GM11168 (cell line): ENCODE measurements around the gene TOPBP1.
"Not testable (repeated sequence)": the region's sequence is repeated elsewhere in the genome, so short reads cannot be mapped to it uniquely, and the experiment has no call there.

Source experiments
- in situ Hi-C: fragments of 300-500 bp; cut with MboI; formaldehyde crosslinking; loops from one replicate; pipeline ENCODE4 v1.12.0; 2022; ENCODE audit warnings: low sequenced_read_pairs; ENCODE audit not compliant: unreplicated experiment

TOPBP1 gene

DNA sequence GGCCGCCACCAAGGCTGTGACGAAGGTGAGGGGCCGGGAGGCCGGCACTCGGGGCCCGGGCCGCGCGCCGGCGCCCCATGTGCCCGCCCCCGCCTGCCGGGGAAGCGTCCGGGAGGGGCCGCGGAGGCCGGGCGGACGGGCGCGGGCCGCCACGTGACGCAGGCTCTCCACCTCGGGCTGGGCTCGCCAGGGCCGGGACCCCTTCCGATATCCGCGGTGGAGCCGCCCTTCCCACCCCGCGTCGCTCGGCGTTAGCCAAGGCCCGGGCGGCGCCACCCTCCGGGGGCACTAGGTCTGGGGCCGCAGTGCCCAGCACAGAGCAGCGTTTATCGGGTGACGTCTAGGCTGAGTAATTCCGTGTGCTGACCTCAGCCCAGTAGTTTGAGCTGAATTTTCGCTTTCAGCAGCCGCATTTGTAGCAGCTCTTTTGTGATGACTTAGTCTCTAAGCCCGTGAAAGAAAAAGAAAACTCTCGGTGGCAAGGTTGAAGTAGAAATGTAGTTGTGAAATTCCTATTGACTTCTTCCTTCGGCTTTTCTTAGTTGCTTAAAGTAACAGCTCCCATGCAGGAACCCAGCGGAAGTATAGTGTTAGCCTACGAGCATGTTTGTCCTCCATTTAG, 87.4 kb downstream of the TOPBP1 start:
- in situ Hi-C loops = no loop called here

DNA sequence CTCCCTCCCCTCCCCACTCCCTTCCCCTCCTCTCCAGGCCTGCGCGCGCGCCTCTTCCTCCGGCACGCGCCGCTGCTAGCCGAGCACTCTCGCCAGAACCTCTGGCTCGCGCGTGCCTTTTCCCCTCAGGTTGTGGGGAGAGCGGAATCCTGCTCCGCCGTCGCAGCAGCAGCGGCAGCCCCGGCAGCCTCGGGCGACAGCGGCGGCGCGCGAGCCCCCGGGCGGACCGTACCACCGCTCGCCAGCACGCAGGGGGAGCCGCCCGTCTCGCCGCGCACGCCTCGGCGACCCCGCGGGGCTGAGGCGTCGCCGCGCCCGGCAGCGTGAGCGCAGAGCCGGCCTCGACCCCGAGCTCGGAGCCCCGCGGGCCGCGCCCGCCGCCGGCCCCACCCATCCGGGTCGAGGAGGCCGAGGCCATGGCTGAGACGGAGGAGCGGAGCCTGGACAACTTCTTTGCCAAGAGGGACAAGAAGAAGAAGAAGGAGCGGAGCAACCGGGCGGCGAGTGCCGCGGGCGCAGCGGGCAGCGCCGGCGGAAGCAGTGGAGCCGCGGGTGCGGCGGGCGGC, 88.0 kb downstream of the TOPBP1 start, which contains the start of gene CDV3:
TSS of gene CDV3 (plus strand) at position 58 of the 566 bp plus-strand sequence. CDS start at position 417, 359 bp downstream.
- in situ Hi-C loops = no loop called here

GRCh38 chr3:133573054-133573628, 88.6 kb downstream of the TOPBP1 start:
- in situ Hi-C loops = no loop called here

GRCh38 chr3:133572158-133573053, 89.3 kb downstream of the TOPBP1 start:
- in situ Hi-C loops = no loop called here

DNA sequence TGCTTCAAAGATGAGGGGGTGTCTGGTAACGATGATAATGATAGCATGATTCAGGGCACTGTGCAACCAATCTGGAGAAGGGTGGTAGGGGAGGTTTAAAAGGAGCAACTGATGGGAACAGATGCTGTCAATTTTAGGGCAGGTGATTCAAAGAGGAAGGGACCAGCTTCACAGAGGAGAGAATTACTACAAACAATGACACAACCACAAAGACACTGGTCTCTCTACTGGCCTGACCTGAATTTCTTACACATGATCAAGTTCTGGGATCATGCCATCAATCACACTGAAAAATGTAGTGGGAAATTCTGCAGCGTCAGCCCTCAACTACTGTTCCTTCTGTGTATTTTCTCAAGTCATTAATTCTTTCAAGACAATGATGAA, 90.8 kb downstream of the TOPBP1 start:
- in situ Hi-C loops = no loop called here

DNA sequence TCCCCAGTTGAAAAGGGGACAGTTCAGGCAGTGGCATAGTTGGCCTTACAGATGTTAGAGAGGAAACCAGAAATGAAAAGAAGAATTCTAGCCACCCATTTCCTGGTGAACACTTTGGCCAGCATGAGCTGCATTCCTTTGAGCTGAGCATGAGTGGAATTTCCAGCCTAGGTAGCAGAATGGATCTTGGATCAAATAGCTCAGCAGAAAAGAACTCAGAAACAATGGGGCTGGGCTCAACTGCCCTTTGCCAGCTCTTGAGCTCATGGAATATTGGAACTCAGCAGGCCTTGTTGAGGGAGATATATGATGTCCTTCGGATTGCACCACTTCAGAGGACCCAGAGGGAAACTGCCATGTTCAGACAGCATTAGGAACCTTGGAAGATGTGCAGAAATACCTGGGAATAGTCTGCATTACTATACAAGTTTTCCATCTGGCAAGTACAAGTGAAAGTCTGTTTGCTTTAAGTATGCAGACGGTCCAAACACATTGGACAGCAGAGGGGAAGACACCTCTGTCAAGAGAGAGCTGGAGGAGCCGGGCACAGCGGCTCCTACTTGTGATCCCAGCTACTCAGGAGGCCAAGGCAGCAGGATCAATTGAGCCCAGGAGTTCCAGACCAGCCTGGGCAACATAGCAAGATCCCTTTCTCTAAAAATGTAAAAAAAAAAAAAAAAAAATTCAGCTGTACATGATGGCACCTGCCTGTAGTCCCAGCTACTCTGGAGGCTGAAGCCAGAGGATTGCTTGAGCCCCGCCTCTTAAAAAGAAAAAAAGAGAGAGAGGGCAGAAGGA, 91.4 kb downstream of the TOPBP1 start:
- in situ Hi-C loops = no loop called here

DNA sequence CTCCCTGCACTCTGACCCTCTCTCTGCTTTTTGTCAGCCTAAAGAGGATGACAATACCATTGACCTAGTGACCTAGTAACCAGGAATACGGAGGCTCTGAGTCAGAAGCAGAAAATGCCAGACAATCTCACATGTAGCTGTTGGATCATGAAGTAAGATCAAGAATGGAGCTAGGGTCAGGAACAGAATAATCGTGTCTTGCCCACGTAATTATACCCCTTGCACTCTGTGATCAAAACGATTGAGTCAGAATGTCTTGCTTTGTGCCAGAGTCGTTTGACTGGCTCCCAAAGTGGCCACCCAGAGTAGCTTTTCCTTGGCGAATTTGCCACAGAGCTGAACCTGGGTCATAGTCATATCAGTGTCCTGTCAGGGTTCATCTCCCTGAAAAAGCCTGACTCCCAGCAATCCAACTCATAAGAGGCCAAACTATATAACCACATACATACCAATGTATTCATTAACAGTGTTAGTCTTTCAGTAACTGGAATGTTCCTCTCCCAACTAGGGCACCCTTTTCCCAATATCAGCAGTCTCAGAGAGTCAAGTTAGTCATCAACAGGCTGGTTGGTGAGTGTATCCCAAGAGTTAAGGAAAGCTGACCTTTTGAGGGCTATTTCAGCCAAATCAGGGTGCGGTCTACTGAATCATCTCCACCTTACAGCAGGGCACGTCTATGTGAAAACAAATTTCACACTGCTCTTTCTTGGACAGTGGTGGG, 93.3 kb downstream of the TOPBP1 start:
- in situ Hi-C loops = loop anchor here (5.0 kb wide), 1 partner anchor 101 kb away; no protein-coding TSS in a partner anchor

- in situ Hi-C loops = no loop called here
Measured at GRCh38 chr3:133563816-133564215, 97.9 kb downstream of the TOPBP1 start.

DNA sequence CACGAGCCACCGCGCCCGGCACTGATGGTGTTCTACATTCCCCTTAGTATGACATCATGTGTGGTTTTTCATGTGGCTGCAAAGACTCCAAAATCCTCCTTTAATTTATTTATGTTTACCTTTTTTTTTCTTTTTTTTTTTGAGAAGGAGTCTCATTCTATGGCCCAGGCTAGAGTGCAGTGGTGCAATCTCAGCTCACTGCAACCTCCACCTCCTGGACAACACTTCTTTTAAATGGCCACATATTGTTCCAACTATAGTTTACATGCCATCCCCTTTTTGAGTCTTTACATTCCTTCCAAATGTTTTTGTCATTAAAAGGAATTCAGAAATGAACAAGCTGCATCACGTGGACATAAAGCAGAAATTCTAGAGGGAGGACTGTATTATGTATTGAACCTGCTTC, 98.6 kb downstream of the TOPBP1 start:
- in situ Hi-C loops = no loop called here

GRCh38 chr3:133562376-133562775, 99.4 kb downstream of the TOPBP1 start:
- in situ Hi-C loops = no loop called here

DNA sequence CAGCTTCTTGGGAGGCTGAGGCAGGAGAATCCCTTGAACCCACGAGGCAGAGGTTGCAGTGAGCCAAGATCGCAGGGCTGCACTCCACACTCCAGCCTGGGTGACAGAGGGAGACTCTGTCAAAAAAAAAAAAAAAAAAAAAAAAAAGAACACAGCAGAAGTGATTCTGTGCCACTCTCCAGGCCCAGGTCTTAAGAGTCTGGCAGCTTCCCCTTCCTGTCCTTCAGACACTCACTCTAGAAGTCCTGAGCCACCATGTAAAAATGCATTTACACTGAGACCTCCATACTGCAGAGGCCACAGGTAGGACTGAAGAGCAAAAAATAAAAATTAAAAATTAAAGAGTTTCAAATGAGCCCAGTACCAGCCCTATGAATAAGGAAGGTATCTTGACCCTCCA, 100.1 kb downstream of the TOPBP1 start:
- in situ Hi-C loops = no loop called here

- in situ Hi-C loops = not testable (repeated sequence)
Measured at GRCh38 chr3:133551589-133551988, 110.2 kb downstream of the TOPBP1 start.
